HepG2 (cell line): ENCODE results near the gene FAAP100. TPM values are rescaled to one million over a fixed set of nuclear protein-coding genes. Genes with fewer than 3 reads are reported as not detected.

Experiments used
- CHD4 ChIP-seq: fragments of 200-600 bp; sonication (generic); IDR thresholded peaks from 2 replicates; pipeline ENCODE4 v1.7.0; 2017; ENCODE audit warnings: mild to moderate bottlenecking, low read length, borderline replicate concordance
- FOXP1 ChIP-seq, 2 experiments: fragments of 450-650 bp in 1 of 2; IDR thresholded peaks; 2 replicates each; pipeline ENCODE4 v1.6.1; 2017 to 2018; ENCODE audit warnings: antibody characterized with exemption in 1 of 2
- HMGXB3 ChIP-seq: sonication (generic); formaldehyde crosslinking; IDR thresholded peaks from 2 replicates; pipeline ENCODE4 v1.4.0; 2020; ENCODE audit warnings: missing genetic modification reagents, borderline replicate concordance
- KLF13 ChIP-seq: sonication (generic); formaldehyde crosslinking; IDR thresholded peaks from 2 replicates; pipeline ENCODE4 v1.4.0; 2020; ENCODE audit warnings: mild to moderate bottlenecking, missing genetic modification reagents
- RFXANK ChIP-seq: IDR thresholded peaks from 2 replicates; pipeline ENCODE4 v1.6.1; 2016
- polyA plus RNA-seq, 8 experiments: library from polyadenylated mRNA; depleted of rRNA in 3 of 8; stranded (reverse) in 7 of 8; unstranded in 1 of 8; fragments of >200 nt; fragmentation: Illumina TruSeq in 4 of 8; extraction: Trizol in 4 of 8; gene quantifications; 2 replicates each; pipeline versions ENCODE4 v1.2.1 to v1.2.3, GENCODE V29; 2011 to 2016; ENCODE audit warnings: low read depth in 4 of 8, missing spikeins in 1 of 8, mixed read lengths in 1 of 8; ENCODE audit not compliant: insufficient read depth in 1 of 8
- total RNA-seq, 5 experiments: library from RNA; depleted of rRNA; stranded (reverse); fragments of >200 nt; fragmentation: Illumina TruSeq; extraction: Trizol; gene quantifications; 2 replicates each; pipeline ENCODE4 v1.2.3, GENCODE V29; 2016; ENCODE audit warnings: low read depth in 1 of 5
- TF ChIP-seq, protein P1 (sequence below): IDR thresholded peaks from 2 replicates; pipeline ENCODE4 v1.6.1; 2016; ENCODE audit warnings: mild to moderate bottlenecking
- TF ChIP-seq, protein P2 (sequence below): sonication (generic); formaldehyde crosslinking; IDR thresholded peaks from 2 replicates; pipeline ENCODE4 v1.4.0; 2020; ENCODE audit warnings: mild to moderate bottlenecking, missing genetic modification reagents

FAAP100 gene
- total and polyA plus RNA-seq, 2 of the 13 experiments (the other 11 are each of a cell fraction or from before 2014, with no cell fraction given): 7.6 to 20.8 TPM

- TF ChIP-seq, protein P1, sequence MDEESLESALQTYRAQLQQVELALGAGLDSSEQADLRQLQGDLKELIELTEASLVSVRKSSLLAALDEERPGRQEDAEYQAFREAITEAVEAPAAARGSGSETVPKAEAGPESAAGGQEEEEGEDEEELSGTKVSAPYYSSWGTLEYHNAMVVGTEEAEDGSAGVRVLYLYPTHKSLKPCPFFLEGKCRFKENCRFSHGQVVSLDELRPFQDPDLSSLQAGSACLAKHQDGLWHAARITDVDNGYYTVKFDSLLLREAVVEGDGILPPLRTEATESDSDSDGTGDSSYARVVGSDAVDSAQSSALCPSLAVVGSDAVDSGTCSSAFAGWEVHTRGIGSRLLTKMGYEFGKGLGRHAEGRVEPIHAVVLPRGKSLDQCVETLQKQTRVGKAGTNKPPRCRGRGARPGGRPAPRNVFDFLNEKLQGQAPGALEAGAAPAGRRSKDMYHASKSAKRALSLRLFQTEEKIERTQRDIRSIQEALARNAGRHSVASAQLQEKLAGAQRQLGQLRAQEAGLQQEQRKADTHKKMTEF: no peak
- TF ChIP-seq HMGXB3 (CRISPR knock-in tag): no peak
- no peak for TF ChIP-seq FOXP1 (IDR thresholded peaks at IDR 0.05)
- no peak for TF ChIP-seq FOXP1 (CRISPR knock-in tag; IDR thresholded peaks at IDR 0.05)
- no peak for TF ChIP-seq RFXANK
- no peak for TF ChIP-seq CHD4
- TF ChIP-seq, protein P2, sequence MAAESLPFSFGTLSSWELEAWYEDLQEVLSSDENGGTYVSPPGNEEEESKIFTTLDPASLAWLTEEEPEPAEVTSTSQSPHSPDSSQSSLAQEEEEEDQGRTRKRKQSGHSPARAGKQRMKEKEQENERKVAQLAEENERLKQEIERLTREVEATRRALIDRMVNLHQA (CRISPR knock-in tag): no peak
- no peak for TF ChIP-seq KLF13 (CRISPR knock-in tag)
Measured at GRCh38 chr17:81544281-81544974, 7.7 kb downstream of the FAAP100 start (continued).
